ENCODE data around the gene RHAG. TPM values are rescaled to one million over a fixed set of nuclear protein-coding genes. Genes with fewer than 3 reads are reported as not detected.

The RHAG gene
- total RNA-seq, 1 donor from 2014 or later, result not detected

DNA sequence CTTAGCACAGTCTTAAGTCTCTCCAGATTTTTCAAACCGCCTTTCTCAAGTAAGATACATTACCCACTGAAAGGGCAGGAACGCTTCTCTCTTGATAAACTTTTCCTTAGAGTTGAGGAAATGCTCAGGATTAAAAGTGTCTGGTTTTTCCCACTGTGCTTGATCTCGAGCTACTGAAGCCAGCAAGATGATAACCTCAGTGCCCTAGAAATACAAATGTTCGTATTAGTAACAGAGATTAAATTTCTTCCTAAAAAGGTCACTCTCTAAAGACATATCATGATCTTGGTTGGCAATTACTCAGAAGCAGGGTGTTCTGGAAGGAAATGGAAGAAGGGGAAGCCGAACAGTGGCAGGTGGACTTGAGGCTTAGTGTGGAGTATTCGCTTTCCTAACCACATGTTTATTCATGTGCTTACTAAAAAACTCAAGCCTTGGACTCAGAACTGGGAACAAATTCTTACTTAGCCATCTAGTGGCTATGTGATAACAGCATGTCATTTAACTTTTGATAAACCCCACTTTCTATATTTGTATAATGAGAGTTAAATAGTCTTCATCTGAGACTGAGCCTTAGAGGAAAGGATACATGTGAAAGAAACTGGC is 66.1 kb downstream of the RHAG start:
- peaks cover 13% of the 10 kb centered on the region for H3K4me1 Mint-ChIP-seq
- H3K27me3 Mint-ChIP-seq (ENCODE audit: low read depth), result no peaks in the 10 kb centered on the region
- DNase-seq (ENCODE audit: low spot score in 2 of 2, unreplicated experiment in 2 of 2), result no peak
- TF ChIP-seq, protein P1, sequence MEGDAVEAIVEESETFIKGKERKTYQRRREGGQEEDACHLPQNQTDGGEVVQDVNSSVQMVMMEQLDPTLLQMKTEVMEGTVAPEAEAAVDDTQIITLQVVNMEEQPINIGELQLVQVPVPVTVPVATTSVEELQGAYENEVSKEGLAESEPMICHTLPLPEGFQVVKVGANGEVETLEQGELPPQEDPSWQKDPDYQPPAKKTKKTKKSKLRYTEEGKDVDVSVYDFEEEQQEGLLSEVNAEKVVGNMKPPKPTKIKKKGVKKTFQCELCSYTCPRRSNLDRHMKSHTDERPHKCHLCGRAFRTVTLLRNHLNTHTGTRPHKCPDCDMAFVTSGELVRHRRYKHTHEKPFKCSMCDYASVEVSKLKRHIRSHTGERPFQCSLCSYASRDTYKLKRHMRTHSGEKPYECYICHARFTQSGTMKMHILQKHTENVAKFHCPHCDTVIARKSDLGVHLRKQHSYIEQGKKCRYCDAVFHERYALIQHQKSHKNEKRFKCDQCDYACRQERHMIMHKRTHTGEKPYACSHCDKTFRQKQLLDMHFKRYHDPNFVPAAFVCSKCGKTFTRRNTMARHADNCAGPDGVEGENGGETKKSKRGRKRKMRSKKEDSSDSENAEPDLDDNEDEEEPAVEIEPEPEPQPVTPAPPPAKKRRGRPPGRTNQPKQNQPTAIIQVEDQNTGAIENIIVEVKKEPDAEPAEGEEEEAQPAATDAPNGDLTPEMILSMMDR (IDR thresholded peaks at IDR 0.05; ENCODE audit: unreplicated experiment), result no peak
- no peaks in the 10 kb centered on the region for H3K36me3 Mint-ChIP-seq
- H3K27ac Mint-ChIP-seq, result peak overlapping the region; percentile 72
- no peak overlapping the region for H3K4me3 Mint-ChIP-seq
- no peaks in the 10 kb centered on the region for H3K9me3 Mint-ChIP-seq

DNA sequence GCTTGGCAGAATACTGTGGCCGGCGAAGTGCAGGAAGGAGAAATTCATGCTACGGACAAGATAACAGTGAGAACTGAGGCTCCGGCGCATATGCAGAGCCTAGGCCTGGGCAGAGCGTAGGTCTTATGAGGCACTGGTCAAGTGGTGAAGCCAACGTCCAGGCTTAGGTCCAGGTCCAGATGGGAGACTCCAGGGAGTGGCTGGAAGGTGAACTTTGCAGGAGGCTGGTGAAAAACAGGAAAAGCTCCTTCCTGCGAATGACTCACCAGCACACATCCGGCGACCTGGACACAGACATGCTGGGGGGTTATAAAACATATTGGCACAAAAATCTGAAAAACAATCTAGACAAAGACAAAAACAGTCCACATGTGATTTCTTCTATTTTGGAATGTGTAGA is 70.8 kb downstream of the RHAG start:
- TF ChIP-seq, protein P1 (IDR thresholded peaks at IDR 0.05; ENCODE audit: unreplicated experiment), result no peak
- H3K36me3 Mint-ChIP-seq, result no peaks in the 10 kb centered on the region
- no peak for DNase-seq (ENCODE audit: low spot score in 2 of 2, unreplicated experiment in 2 of 2)
- H3K27ac Mint-ChIP-seq, result no peak overlapping the region
- peaks cover 11% of the 10 kb centered on the region for H3K4me1 Mint-ChIP-seq
- peaks cover 6% of the 10 kb centered on the region for H3K9me3 Mint-ChIP-seq
- H3K4me3 Mint-ChIP-seq, result no peak overlapping the region
- H3K27me3 Mint-ChIP-seq (ENCODE audit: low read depth), result no peaks in the 10 kb centered on the region

DNA sequence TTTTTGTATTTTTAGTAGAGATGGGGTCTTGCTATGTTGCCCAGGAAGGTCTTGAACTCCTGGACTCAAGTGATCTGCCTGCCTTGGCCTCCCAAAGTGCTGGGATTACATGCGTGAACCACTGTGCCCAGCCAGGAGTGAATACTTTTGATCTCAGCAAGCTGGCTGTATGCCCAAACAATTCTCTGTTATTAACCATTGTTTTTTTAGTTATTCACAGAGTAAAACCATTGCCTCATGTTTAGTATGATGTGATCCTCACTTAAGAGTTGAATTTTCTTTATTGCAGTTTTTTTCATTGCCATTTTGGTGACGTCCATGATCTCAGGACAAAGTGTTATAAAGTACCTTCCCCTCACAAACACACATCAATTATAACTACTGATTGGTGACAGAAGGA is 71.4 kb downstream of the RHAG start:
- TF ChIP-seq, protein P1 (IDR thresholded peaks at IDR 0.05; ENCODE audit: unreplicated experiment), result no peak
- Mint-ChIP-seq H3K36me3 (no peaks in the 10 kb centered on the region), H3K4me1 (peaks cover 5% of the 10 kb centered on the region), H3K9me3 (peaks cover 6% of the 10 kb centered on the region), H3K4me3 (no peak overlapping the region), H3K27ac (no peak overlapping the region), H3K27me3 (ENCODE audit: low read depth) (no peaks in the 10 kb centered on the region)
- no peak for DNase-seq (ENCODE audit: low spot score in 2 of 2, unreplicated experiment in 2 of 2)

DNA sequence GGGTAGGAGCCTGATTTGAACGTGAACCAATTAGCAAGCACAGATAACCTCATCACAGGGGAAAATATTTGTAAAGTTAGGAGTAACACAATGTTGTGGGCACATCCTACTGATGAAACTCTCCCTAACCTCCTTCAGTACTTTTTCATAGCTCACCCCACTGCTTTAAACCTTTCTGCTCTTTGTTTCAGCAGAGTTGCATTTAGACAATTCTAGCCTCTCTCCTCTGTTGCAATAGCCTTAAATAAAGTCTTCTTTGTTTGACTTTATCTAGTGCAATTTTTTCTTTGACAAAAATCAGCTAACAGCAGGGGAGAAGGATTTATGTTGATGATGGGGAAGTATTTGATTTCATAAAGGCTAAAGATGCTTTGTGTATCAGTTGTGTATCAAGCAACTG is 72.1 kb downstream of the RHAG start:
- H3K27ac Mint-ChIP-seq, result no peak overlapping the region
- H3K4me1 Mint-ChIP-seq, result no peaks in the 10 kb centered on the region
- H3K36me3 Mint-ChIP-seq, result no peaks in the 10 kb centered on the region
- H3K9me3 Mint-ChIP-seq, result peaks cover 6% of the 10 kb centered on the region
- no peak for DNase-seq (ENCODE audit: low spot score in 2 of 2, unreplicated experiment in 2 of 2)
- no peak overlapping the region for H3K4me3 Mint-ChIP-seq
- TF ChIP-seq, protein P1 (IDR thresholded peaks at IDR 0.05; ENCODE audit: unreplicated experiment), result no peak
- H3K27me3 Mint-ChIP-seq (ENCODE audit: low read depth), result no peaks in the 10 kb centered on the region

DNA sequence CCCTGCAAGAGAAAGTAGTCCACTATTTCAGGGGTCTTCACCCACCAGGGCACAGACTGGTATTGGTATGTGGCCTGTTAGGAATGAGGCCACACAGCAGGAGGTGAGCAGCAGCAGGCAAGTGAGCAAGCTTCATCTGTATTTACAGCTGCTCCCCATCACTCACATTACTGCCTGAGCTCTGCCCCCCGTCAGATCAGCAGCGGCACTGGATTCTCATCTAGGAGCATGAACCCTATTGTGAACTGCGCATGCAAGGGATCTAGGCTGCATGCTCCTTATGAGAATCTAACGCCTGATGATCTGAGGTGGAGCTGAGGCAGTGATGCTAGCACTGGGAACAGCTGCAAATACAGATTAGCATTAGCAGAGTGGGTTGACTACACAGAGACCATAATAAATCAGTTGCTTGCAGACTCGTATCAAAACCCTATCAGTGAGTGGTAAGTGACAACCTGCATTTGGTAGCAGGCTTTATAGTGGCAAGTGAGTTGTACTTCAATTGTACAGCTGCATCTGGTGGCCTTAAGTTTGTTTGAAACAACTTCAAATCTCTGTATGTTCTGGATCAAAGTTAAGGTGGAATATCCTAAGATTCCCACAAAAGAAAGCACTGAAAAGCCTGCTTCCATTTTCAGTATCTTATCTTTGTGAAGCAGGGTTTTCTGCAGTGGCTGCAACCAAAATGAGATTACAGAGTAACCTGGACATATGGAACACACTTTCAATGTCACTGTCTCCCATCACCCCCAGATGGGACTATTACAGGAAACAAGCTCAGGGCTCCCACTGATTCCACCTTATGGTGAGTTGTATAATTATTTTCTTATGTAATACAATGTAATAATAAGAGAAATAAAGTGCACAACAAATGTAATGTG is 73.4 kb downstream of the RHAG start:
- no peak for DNase-seq (ENCODE audit: low spot score in 2 of 2, unreplicated experiment in 2 of 2)
- Mint-ChIP-seq H3K4me3 (no peak overlapping the region), H3K27me3 (ENCODE audit: low read depth) (no peaks in the 10 kb centered on the region), H3K27ac (no peak overlapping the region), H3K9me3 (peaks cover 6% of the 10 kb centered on the region), H3K36me3 (no peaks in the 10 kb centered on the region), H3K4me1 (no peaks in the 10 kb centered on the region)
- TF ChIP-seq, protein P1 (IDR thresholded peaks at IDR 0.05; ENCODE audit: unreplicated experiment), result no peak

All from mesothelial cell of epicardium (in vitro differentiated cells).